NT2/D1 (cell line): Measurements from ENCODE around the gene KBTBD8.

Source experiments
- SUZ12 ChIP-seq: IDR thresholded peaks from 2 replicates; pipeline ENCODE4 v1.6.1; 2011; ENCODE audit not compliant: insufficient read length, insufficient read depth; ENCODE audit errors: extremely low read depth
- YY1 ChIP-seq: IDR thresholded peaks from 2 replicates; pipeline ENCODE4 v1.6.1; 2011; ENCODE audit not compliant: insufficient read length, insufficient read depth
- ZNF274 ChIP-seq: IDR thresholded peaks from 2 replicates; pipeline ENCODE4 v1.6.1; 2011; ENCODE audit warnings: mild to moderate bottlenecking, low read depth, low read length

DNA sequence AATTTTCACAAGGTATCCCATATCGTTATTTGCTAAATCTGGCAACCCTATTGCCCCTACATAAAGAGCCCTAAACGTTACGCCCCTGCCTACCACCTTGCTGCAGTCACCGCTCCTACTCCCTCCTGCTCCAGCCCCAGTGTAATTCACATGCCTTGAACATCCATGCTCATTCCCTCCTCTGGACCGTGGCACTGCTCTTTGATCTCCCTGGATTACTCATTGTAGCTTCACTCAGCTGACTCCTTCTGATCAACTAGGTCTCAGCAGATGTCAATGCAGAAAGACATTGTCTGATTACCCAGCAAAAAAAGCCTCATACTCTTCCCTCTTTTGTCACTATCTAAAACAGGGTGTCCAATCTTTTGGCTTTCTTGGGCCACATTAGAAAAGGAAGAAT is 40.7 kb upstream of the KBTBD8 start:
- TF ChIP-seq YY1 (no peak), SUZ12 (no peak), ZNF274 (no peak)
